Endodermal cell (in vitro differentiated cells): ENCODE measurements around the gene CARMIL3. TPM values are rescaled to one million over a fixed set of nuclear protein-coding genes. Genes with fewer than 3 reads are reported as not detected.

Source experiments
- DNase-seq: peaks from one replicate; pipeline ENCODE4 v3.0.0-alpha.2; 2017
- H3K27ac ChIP-seq: 2 replicates; pipeline ENCODE4 v1.5.1; 2013; ENCODE audit warnings: mild to moderate bottlenecking, low read depth, low read length, moderate library complexity
- H3K27me3 ChIP-seq: 2 replicates; pipeline ENCODE4 v1.6.1; 2013; ENCODE audit warnings: mild to moderate bottlenecking, low read length, moderate library complexity; ENCODE audit not compliant: insufficient read depth, control insufficient read depth, poor library complexity, severe bottlenecking
- H3K36me3 ChIP-seq: 2 replicates; pipeline ENCODE4 v1.7.0; 2013; ENCODE audit warnings: mild to moderate bottlenecking, low read length, moderate library complexity; ENCODE audit not compliant: control insufficient read depth, insufficient read depth
- H3K4me1 ChIP-seq: one replicate; pipeline ENCODE4 v1.7.0; 2013; ENCODE audit warnings: low read length; ENCODE audit not compliant: control insufficient read depth, insufficient read depth
- H3K4me3 ChIP-seq: 2 replicates; pipeline ENCODE4 v1.5.1; 2013; ENCODE audit warnings: mild to moderate bottlenecking, low read length, moderate library complexity
- H3K9ac ChIP-seq: 2 replicates; pipeline ENCODE4 v1.6.1; 2013; ENCODE audit warnings: mild to moderate bottlenecking, low read length, moderate library complexity; ENCODE audit not compliant: poor library complexity, severe bottlenecking; ENCODE audit errors: extremely low read depth
- H3K9me3 ChIP-seq: 2 replicates; pipeline ENCODE4 v1.6.1; 2013; ENCODE audit warnings: mild to moderate bottlenecking, low read length, moderate library complexity; ENCODE audit not compliant: control insufficient read depth
- H3K27ac Mint-ChIP-seq: 2 replicates; pipeline ENCODE4 v1.8.0; 2020; ENCODE audit warnings: mixed read lengths
- H3K27me3 Mint-ChIP-seq: 2 replicates; pipeline ENCODE4 v1.8.0; 2021; ENCODE audit warnings: mild to moderate bottlenecking, mixed read lengths; ENCODE audit not compliant: insufficient read depth
- H3K36me3 Mint-ChIP-seq: 2 replicates; pipeline ENCODE4 v1.8.0; 2020; ENCODE audit warnings: low read depth, mixed read lengths
- H3K4me1 Mint-ChIP-seq: 2 replicates; pipeline ENCODE4 v1.8.0; 2020; ENCODE audit warnings: mixed read lengths
- H3K4me3 Mint-ChIP-seq: 2 replicates; pipeline ENCODE4 v1.8.0; 2020; ENCODE audit warnings: mild to moderate bottlenecking, moderate library complexity, mixed read lengths
- H3K9me3 Mint-ChIP-seq: 2 replicates; pipeline ENCODE4 v1.8.0; 2020; ENCODE audit warnings: mild to moderate bottlenecking, mixed read lengths
- WGBS, 2 experiments: methylation state at CpG; one replicate each; pipeline versions ENCODE4 v1.1.5 to v1.1.7; 2013; ENCODE audit warnings: missing lambda C conversion rate in 2 of 2, mixed read lengths in 1 of 2; ENCODE audit not compliant: insufficient coverage in 1 of 2, insufficient read length in 1 of 2; 5-methylcytosine and 5-hydroxymethylcytosine counted together
- total RNA-seq, 2 donors: library from RNA; stranded (reverse); fragmentation: NEBNext Ultra II Directional in 1 of 2; extraction: Animal tissue kit (Norgen Biotek cat#: 25700) in 1 of 2; gene quantifications; 2 replicates in 1 of 2; 3 replicates in 1 of 2; pipeline ENCODE4 v1.2.1, GENCODE V29; 2021
- TF ChIP-seq, protein P1 (sequence below): fragments of 200-600 bp; sonication (generic); conservative IDR thresholded peaks from 2 replicates; pipeline ENCODE4 v1.5.0; 2021; ENCODE audit warnings: antibody characterized with exemption, mild to moderate bottlenecking

CARMIL3 gene
- total RNA-seq, 2 donors from 2014 or later = 2.1 to 4.4 TPM

GRCh38 chr14:24068711-24069410, 17.1 kb downstream of the CARMIL3 start:
- Histone ChIP-seq H3K4me1 (peaks cover under 1% of the 10 kb centered on the region), H3K9me3 (no peaks in the 10 kb centered on the region), H3K4me3 (no peak overlapping the region), H3K27ac (no peak overlapping the region), H3K27me3 (no peaks in the 10 kb centered on the region), H3K36me3 (no peaks in the 10 kb centered on the region), H3K9ac (no peak overlapping the region)
- Mint-ChIP-seq H3K4me3 (no peak overlapping the region), H3K9me3 (no peaks in the 10 kb centered on the region), H3K4me1 (peaks cover 2% of the 10 kb centered on the region), H3K27me3 (no peaks in the 10 kb centered on the region), H3K27ac (no peak overlapping the region), H3K36me3 (no peaks in the 10 kb centered on the region)
- TF ChIP-seq, protein P1, sequence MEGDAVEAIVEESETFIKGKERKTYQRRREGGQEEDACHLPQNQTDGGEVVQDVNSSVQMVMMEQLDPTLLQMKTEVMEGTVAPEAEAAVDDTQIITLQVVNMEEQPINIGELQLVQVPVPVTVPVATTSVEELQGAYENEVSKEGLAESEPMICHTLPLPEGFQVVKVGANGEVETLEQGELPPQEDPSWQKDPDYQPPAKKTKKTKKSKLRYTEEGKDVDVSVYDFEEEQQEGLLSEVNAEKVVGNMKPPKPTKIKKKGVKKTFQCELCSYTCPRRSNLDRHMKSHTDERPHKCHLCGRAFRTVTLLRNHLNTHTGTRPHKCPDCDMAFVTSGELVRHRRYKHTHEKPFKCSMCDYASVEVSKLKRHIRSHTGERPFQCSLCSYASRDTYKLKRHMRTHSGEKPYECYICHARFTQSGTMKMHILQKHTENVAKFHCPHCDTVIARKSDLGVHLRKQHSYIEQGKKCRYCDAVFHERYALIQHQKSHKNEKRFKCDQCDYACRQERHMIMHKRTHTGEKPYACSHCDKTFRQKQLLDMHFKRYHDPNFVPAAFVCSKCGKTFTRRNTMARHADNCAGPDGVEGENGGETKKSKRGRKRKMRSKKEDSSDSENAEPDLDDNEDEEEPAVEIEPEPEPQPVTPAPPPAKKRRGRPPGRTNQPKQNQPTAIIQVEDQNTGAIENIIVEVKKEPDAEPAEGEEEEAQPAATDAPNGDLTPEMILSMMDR = no peak
- 88 to 92% methylated on average over 8 to 10 of the region's 10 CpGs for WGBS, 2 experiments
- no peak for DNase-seq

DNA sequence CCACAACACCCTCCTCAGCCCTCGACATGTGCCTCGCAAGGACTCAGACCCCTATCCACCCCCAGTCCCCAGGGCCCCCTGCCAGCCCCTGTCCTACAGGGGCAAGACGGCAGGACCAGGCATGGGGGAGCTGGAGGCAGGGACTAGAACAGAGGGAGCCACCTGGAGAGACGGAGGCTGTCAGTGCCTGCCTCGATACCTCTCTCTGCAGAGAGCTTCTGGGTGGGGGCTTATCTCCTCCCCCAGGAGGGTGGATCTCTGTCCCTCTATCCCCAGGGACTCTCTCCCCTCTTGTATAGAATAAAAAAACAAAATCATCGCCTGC, 17.6 kb downstream of the CARMIL3 start:
- WGBS, 2 experiments = 88% methylated on average over 6 of the region's 6 CpGs; no CpG with 5 or more reads in 1 of the 2 experiments
- Histone ChIP-seq H3K9ac (no peak overlapping the region), H3K4me3 (no peak overlapping the region), H3K9me3 (no peaks in the 10 kb centered on the region), H3K36me3 (no peaks in the 10 kb centered on the region), H3K27me3 (no peaks in the 10 kb centered on the region), H3K27ac (no peak overlapping the region), H3K4me1 (peaks cover 5% of the 10 kb centered on the region)
- no peak overlapping the region for H3K27ac Mint-ChIP-seq
- peaks cover 2% of the 10 kb centered on the region for H3K4me1 Mint-ChIP-seq
- no peaks in the 10 kb centered on the region for H3K27me3 Mint-ChIP-seq
- TF ChIP-seq, protein P1 = no peak
- no peak overlapping the region for H3K4me3 Mint-ChIP-seq
- DNase-seq = no peak
- no peaks in the 10 kb centered on the region for H3K9me3 Mint-ChIP-seq
- no peaks in the 10 kb centered on the region for H3K36me3 Mint-ChIP-seq

- peaks cover under 1% of the 10 kb centered on the region for H3K27me3 Mint-ChIP-seq
- Histone ChIP-seq H3K36me3 (no peaks in the 10 kb centered on the region), H3K4me1 (peaks cover 6% of the 10 kb centered on the region), H3K4me3 (no peak overlapping the region), H3K9ac (no peak overlapping the region), H3K27me3 (no peaks in the 10 kb centered on the region), H3K9me3 (no peaks in the 10 kb centered on the region), H3K27ac (no peak overlapping the region)
- no peak overlapping the region for H3K4me3 Mint-ChIP-seq
- no peaks in the 10 kb centered on the region for H3K36me3 Mint-ChIP-seq
- TF ChIP-seq, protein P1 = no peak
- no peak for DNase-seq
- 89 to 95% methylated on average over 8 to 10 of the region's 10 CpGs for WGBS, 2 experiments
- H3K4me1 Mint-ChIP-seq = peaks cover 9% of the 10 kb centered on the region
- H3K9me3 Mint-ChIP-seq = no peaks in the 10 kb centered on the region
- no peak overlapping the region for H3K27ac Mint-ChIP-seq
Observed at GRCh38 chr14:24070285-24071143, 18.7 kb downstream of the CARMIL3 start.
